ENCODE measurements around the gene NDST1.
A peak's percentile ranks its signal among the peaks of the same experiment; 100 is the strongest.

NDST1 gene

DNA sequence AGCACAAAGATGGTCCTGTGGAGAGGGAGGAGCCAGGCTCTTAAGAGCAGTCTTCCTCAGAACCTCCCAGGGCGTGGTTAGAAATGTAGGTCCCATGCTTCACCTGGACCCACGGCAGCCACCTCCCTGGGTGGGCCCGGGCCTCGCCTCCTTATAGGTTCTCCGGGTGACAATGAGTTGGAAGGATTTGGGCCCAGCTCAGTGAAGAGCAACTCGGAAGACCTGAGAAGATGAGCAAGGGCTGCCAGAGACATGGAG, 26.3 kb upstream of the NDST1 start:
- H3K4me1 ChIP-seq (ENCODE audit: control insufficient read depth, low read depth, low read length), result peaks cover 7% of the 10 kb centered on the region
- no peaks in the 10 kb centered on the region for H3K9me3 ChIP-seq (ENCODE audit: control insufficient read depth, low read depth, low read length)
- H3K4me3 ChIP-seq (ENCODE audit: low read length), result no peak overlapping the region
- H3K36me3 ChIP-seq (ENCODE audit: control insufficient read depth, low read depth, low read length), result no peaks in the 10 kb centered on the region
- H3K27me3 ChIP-seq (ENCODE audit: control insufficient read depth, insufficient read depth, low read length), result no peaks in the 10 kb centered on the region
- H3K9ac ChIP-seq (ENCODE audit: low read length), result no peak overlapping the region
- H3K27ac ChIP-seq (ENCODE audit: low read length), result no peak overlapping the region

DNA sequence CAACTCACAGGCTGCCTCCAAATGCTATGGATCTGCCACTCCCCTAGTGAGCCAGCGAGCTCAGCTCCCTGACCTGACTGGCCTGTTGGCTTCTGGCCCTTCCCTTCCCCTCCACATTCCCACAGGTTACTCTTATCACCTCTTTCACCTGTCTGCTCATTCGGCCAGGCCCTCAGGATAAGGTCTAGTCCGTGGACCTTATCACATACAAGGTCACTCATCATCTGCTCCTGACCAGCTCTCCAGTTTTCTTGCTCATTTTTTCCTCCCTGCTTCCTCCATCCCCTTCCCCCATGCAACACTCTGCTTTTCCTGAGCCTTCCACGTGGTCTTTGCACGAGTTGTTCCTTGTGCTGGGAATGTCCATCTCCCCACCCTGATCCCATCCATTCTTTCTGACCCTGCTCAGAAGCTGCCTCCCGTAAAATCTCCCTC, 25.9 kb upstream of the NDST1 start:
- Histone ChIP-seq H3K9ac (ENCODE audit: low read length) (no peak overlapping the region), H3K36me3 (ENCODE audit: control insufficient read depth, low read depth, low read length) (no peaks in the 10 kb centered on the region), H3K27ac (ENCODE audit: low read length) (no peak overlapping the region), H3K27me3 (ENCODE audit: control insufficient read depth, insufficient read depth, low read length) (no peaks in the 10 kb centered on the region), H3K4me1 (ENCODE audit: control insufficient read depth, low read depth, low read length) (peaks cover 7% of the 10 kb centered on the region), H3K9me3 (ENCODE audit: control insufficient read depth, low read depth, low read length) (no peaks in the 10 kb centered on the region), H3K4me3 (ENCODE audit: low read length) (no peak overlapping the region)

DNA sequence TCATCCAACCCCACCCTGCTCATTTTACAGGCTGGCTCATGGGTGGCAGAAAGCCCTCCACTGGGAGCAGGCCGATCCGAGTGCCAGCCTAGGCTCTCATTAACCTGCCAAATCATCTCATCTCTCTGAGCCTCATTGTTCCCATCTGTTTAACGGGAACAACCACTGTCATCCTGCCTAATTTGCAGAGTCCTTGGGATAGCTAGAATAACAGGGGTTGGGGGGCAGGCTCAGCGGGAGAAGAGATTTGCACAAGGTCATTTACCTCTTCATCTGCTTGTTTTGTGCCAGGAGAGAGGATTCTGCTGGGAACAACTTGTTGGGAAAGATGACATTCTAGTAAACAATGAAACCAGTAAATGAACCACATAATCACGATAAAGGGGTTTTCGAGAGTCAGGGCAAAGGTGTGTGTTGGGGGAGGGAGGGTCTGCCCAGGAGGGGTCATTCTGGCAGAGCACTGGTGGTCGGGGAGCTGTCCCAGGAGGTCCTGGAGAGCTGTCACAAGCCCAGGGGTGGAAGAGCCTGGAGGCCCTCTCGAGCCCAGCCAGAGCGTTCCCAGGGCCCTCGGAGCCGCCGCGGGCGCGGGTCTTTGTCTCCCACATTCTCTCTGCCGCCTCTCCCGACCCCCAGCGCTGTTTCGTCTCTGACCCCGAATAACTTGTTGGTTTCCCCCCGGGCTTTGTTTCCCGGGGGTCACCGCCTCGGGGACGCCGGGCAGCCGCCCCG, 22.8 kb upstream of the NDST1 start:
- peak overlapping the region; percentile 78 for H3K4me3 ChIP-seq (ENCODE audit: low read length)
- no peaks in the 10 kb centered on the region for H3K36me3 ChIP-seq (ENCODE audit: control insufficient read depth, low read depth, low read length)
- H3K4me1 ChIP-seq (ENCODE audit: control insufficient read depth, low read depth, low read length), result peaks cover 32% of the 10 kb centered on the region
- H3K27ac ChIP-seq (ENCODE audit: low read length), result no peak overlapping the region
- H3K9ac ChIP-seq (ENCODE audit: low read length), result peak overlapping the region; percentile 91
- no peaks in the 10 kb centered on the region for H3K27me3 ChIP-seq (ENCODE audit: control insufficient read depth, insufficient read depth, low read length)
- no peaks in the 10 kb centered on the region for H3K9me3 ChIP-seq (ENCODE audit: control insufficient read depth, low read depth, low read length)

DNA sequence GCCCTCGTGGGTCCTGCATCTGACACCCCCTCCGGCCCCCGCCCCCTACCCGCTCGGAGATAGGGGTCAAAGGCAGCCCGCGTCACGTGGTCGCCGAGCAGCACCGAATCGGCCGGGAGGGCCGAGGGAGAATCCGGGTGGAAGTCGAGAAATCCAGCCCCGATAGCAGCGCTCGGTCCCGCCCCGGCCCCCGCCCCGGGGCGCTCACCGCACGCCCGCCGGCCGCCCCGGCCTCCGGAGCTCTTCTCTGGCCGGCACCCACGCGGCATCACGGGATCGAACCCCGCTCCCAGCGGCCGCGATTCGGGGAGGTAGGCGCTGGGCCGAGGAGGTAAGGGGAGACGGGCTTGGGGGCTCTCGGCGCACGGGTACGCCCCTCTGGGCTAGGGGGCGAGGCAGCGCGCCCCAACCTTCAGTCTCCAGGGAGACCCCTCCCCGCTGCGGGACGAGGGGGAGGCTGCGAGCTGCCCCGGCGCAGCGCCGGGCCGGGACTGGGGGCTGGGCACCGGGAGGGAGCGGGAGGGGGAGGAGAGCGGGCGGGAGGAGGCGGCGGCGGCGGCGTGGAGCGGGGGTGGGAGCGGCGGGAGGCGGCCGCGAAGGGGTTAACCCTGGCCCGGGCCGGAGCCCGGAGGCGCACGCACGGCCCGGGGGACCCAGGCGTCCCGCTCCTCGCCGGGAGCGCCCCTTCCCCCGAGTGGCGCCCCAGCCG, 22.1 kb upstream of the NDST1 start:
- Histone ChIP-seq H3K9me3 (ENCODE audit: control insufficient read depth, low read depth, low read length) (no peaks in the 10 kb centered on the region), H3K27me3 (ENCODE audit: control insufficient read depth, insufficient read depth, low read length) (no peaks in the 10 kb centered on the region), H3K36me3 (ENCODE audit: control insufficient read depth, low read depth, low read length) (no peaks in the 10 kb centered on the region), H3K27ac (ENCODE audit: low read length) (peak overlapping the region; percentile 25), H3K4me1 (ENCODE audit: control insufficient read depth, low read depth, low read length) (peaks cover 38% of the 10 kb centered on the region), H3K9ac (ENCODE audit: low read length) (peak overlapping the region; percentile 91), H3K4me3 (ENCODE audit: low read length) (peak overlapping the region; percentile 78)

DNA sequence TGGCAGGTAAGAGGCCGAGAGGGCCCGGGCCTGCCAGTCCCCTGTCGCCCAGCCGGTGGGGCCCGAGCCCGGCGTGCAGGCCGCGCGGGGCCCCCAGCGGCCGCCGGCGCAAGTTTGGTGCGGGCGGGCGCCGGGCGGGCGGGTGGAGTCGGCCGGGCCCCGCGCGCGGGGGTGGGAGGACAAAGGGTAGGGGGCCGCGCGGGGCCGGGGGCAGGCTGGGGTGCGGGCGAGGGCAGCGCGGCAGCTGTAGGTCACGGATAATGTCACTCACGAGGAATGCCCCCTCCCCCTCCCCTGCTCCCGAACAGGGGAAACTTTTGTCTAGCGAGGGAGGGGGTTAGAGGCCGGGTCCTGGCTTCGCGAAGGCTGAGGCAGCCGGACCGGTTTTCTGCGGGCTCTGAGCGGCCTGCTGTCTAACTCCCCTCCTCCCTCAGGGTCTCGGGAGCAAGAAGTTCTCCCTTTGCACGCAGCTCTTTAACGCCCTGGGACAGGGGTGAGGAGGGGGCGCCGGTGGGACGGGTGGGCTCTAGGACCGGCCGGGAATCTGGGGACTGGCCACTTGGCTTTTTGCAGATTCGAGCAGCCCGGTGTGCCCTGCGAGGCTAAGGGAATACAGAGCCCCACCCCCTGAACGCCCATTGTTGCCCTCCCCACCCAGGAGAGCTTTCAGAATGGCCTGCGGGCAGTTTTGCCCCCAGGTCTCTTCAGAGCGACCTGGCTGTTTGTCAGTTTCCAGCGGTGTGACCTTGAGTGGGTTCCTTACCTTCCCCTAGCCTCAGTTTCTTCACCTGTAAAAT, 21.3 kb upstream of the NDST1 start:
- Histone ChIP-seq H3K27me3 (ENCODE audit: control insufficient read depth, insufficient read depth, low read length) (no peaks in the 10 kb centered on the region), H3K36me3 (ENCODE audit: control insufficient read depth, low read depth, low read length) (no peaks in the 10 kb centered on the region), H3K9ac (ENCODE audit: low read length) (peak overlapping the region; percentile 91), H3K4me3 (ENCODE audit: low read length) (peak overlapping the region; percentile 78), H3K4me1 (ENCODE audit: control insufficient read depth, low read depth, low read length) (peaks cover 46% of the 10 kb centered on the region), H3K9me3 (ENCODE audit: control insufficient read depth, low read depth, low read length) (no peaks in the 10 kb centered on the region), H3K27ac (ENCODE audit: low read length) (no peak overlapping the region)

DNA sequence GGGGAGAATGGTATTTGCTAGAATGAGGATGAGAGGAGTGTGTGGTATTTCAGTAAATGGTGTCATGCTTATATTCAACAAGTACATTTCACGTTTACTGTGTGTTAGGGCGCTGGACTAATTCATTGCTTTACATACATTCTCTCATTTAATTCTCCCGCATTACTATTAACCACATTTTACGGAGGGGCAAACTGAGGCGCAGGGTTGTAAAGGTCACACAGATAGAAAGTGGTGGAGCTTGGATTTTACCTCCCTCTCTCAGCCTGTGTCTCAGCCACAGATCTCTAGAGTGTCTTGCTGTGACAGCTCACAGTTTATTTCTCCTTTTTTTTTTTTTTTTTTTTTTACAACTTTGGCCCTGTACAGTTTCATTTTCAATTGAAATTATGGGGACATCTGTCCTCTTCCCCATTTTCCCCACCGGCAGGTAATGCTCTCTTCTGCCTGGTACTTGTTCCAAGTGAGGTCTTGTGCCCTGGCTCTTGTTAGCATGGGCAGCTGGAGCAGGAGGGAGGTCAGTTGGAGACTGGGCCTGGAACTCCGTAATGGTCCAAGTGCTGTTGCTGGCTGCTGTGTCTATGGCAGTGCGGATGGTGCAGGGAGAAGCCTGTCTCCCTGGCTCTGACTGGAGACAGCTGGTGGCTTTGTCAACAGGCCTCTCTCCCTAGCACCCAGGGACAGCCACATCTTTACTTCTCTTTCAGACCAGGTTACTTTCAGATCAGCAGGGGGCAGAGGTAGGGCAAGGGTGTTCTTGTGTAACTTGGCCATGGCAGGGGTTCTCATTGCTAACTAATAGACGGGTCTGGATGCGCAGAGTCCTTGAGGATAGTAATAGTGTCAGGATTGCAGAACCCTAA, 20.5 kb upstream of the NDST1 start:
- no peaks in the 10 kb centered on the region for H3K36me3 ChIP-seq (ENCODE audit: control insufficient read depth, low read depth, low read length)
- H3K9me3 ChIP-seq (ENCODE audit: control insufficient read depth, low read depth, low read length), result no peaks in the 10 kb centered on the region
- H3K27me3 ChIP-seq (ENCODE audit: control insufficient read depth, insufficient read depth, low read length), result no peaks in the 10 kb centered on the region
- no peak overlapping the region for H3K9ac ChIP-seq (ENCODE audit: low read length)
- peaks cover 47% of the 10 kb centered on the region for H3K4me1 ChIP-seq (ENCODE audit: control insufficient read depth, low read depth, low read length)
- peak overlapping the region; percentile 78 for H3K4me3 ChIP-seq (ENCODE audit: low read length)
- no peak overlapping the region for H3K27ac ChIP-seq (ENCODE audit: low read length)

DNA sequence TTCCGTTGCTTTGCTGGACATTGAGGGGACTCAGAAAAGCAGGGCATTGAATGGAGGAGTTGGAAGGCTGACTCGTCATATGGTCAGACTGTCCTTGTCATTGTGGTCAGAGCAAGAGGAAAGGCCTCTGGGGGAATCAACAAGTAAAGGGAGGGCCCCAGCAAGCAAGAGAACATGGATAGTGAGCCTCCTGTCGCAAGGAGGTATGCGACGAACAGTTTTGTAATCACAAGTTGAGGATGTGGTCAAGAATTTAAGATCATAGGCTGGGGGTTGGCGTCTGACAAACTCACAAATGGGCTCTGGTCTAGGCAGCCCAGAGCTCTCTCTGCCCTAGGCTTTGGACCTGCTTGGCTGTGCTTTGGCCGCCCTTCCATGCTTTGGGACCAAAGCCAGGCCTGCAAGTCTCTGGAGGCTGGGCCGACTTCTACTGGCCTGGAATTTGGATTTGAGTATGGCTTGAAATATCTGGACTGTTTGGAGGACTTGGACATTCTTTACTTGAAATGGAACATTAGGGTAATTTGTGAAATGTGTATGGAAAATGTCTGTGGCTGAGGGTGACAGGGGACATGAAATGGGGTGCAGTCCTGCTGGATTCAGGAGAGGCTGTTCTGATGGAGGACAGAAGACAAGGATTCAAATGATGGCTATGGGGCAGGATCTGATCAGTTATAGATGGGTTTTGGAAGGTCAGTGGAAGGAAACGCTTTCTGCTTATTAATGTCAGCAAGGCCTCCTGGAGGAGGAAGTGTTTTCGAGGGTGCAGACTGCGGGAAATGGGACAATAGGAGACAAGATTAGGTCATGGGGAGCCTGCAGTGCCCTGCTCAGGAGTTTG, 19.2 kb upstream of the NDST1 start:
- Histone ChIP-seq H3K4me3 (ENCODE audit: low read length) (no peak overlapping the region), H3K36me3 (ENCODE audit: control insufficient read depth, low read depth, low read length) (no peaks in the 10 kb centered on the region), H3K4me1 (ENCODE audit: control insufficient read depth, low read depth, low read length) (peaks cover 44% of the 10 kb centered on the region), H3K27ac (ENCODE audit: low read length) (no peak overlapping the region), H3K9me3 (ENCODE audit: control insufficient read depth, low read depth, low read length) (no peaks in the 10 kb centered on the region), H3K9ac (ENCODE audit: low read length) (no peak overlapping the region), H3K27me3 (ENCODE audit: control insufficient read depth, insufficient read depth, low read length) (no peaks in the 10 kb centered on the region)

DNA sequence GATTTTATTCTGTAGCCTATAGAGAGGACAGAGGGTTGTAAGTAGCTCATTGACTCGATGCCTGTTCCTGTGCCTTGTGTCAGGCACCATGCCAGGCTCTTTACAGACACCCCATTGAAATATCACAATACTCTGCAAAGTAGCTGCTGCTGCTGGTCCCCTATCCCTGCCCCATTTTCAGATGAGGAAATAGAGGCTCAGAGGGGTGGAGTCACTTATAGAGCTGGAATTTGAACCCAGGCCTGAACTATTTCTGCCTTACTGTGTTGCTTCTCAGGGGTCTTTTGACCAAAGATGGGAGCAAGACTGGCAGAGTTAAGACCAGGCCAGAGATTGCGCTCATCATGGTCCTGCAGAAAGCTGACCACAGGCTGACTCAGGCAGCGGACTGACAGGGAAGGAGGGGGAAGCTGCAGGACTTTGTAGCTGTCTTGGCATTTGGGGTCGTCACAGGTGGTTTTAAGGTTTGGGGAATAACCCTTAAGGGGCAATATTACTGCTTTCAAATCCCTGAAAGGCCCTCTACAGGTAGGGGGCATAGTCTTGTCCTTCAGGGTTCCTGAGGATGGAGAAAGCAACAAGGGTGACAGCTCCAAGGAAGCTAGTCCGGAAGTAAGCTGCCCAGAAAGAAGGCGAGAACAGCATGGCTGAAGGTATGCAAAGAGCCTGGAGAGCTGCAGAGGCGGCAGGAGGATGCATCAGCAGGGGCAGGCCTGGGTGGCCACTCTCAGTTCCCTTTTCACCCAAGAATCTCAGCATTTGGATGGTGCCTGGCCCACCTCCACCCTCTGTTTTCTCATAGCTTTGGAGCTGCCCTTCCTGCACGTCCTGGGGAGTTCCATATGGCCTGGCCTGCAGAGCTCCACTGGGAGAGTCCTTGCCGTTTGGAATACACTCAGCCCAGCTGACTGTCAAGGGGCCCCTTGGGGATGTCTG, 18.3 kb upstream of the NDST1 start:
- Histone ChIP-seq H3K9ac (ENCODE audit: low read length) (no peak overlapping the region), H3K4me1 (ENCODE audit: control insufficient read depth, low read depth, low read length) (peaks cover 44% of the 10 kb centered on the region), H3K9me3 (ENCODE audit: control insufficient read depth, low read depth, low read length) (no peaks in the 10 kb centered on the region), H3K36me3 (ENCODE audit: control insufficient read depth, low read depth, low read length) (no peaks in the 10 kb centered on the region), H3K27ac (ENCODE audit: low read length) (no peak overlapping the region), H3K4me3 (ENCODE audit: low read length) (no peak overlapping the region), H3K27me3 (ENCODE audit: control insufficient read depth, insufficient read depth, low read length) (no peaks in the 10 kb centered on the region)

DNA sequence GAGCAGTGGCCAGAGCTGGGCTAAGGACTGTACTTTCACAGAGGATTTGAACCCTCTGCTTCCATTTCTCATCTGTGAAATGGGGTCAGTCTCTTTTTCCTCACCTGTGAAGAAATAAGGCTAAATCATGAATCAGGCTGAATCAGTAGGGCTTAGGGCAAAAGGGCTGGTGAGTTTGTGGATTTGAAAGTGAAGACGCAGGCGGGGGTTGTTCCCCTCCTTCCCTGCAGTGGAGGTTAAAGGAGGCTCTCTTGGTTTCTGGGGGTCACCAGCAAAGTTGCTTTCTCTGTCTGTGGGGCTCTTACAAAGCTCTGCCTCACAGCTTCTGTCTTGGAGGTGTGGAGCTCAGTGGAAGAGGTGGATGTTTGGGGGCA, 17.6 kb upstream of the NDST1 start:
- Histone ChIP-seq H3K27me3 (ENCODE audit: control insufficient read depth, insufficient read depth, low read length) (no peaks in the 10 kb centered on the region), H3K4me3 (ENCODE audit: low read length) (no peak overlapping the region), H3K27ac (ENCODE audit: low read length) (no peak overlapping the region), H3K9ac (ENCODE audit: low read length) (no peak overlapping the region), H3K9me3 (ENCODE audit: control insufficient read depth, low read depth, low read length) (no peaks in the 10 kb centered on the region), H3K4me1 (ENCODE audit: control insufficient read depth, low read depth, low read length) (peaks cover 44% of the 10 kb centered on the region), H3K36me3 (ENCODE audit: control insufficient read depth, low read depth, low read length) (no peaks in the 10 kb centered on the region)

DNA sequence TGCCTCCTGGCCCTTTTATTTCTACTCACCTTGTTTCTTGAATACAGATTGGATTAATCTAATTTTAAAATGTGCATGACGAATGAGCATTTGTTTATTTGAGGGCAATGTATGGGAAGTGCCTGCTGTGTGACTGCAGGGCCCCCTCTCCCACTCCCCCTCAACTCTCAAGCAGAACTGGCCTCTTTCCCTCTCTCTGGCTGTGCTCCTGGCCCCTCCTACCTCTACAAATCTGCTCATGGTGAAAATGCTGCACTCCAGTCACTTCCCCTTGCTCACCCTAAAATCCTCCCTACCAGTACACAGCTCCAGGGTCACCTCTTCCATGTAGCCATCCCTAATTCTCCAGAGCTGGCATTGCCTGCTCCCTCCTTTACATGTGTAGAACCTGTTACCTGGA, 17.2 kb upstream of the NDST1 start:
- Histone ChIP-seq H3K4me1 (ENCODE audit: control insufficient read depth, low read depth, low read length) (peaks cover 44% of the 10 kb centered on the region), H3K4me3 (ENCODE audit: low read length) (no peak overlapping the region), H3K27me3 (ENCODE audit: control insufficient read depth, insufficient read depth, low read length) (no peaks in the 10 kb centered on the region), H3K9me3 (ENCODE audit: control insufficient read depth, low read depth, low read length) (no peaks in the 10 kb centered on the region), H3K9ac (ENCODE audit: low read length) (no peak overlapping the region), H3K27ac (ENCODE audit: low read length) (no peak overlapping the region), H3K36me3 (ENCODE audit: control insufficient read depth, low read depth, low read length) (no peaks in the 10 kb centered on the region)
